ENCODE results near the gene KRTAP9-8. TPM values are rescaled to one million over a fixed set of nuclear protein-coding genes. Genes with fewer than 3 reads are reported as not detected.
"Not testable (repeated sequence)": the region's sequence is repeated elsewhere in the genome, so short reads cannot be mapped to it uniquely, and the experiment has no call there.

KRTAP9-8 gene
- total RNA-seq, 1 experiment from 2014 or later = not detected

- H3K4me3 ChIP-seq; H3K9me3 ChIP-seq (replicated peaks); DNase-seq; H3K27ac ChIP-seq; H3K27me3 ChIP-seq; H3K36me3 ChIP-seq; H3K4me1 ChIP-seq: not testable (repeated sequence)
Measured at GRCh38 chr17:41237116-41237515, 683 bp upstream of the KRTAP9-8 start.

- DNase-seq; H3K27me3 ChIP-seq; H3K4me1 ChIP-seq; H3K36me3 ChIP-seq; H3K9me3 ChIP-seq (replicated peaks); H3K27ac ChIP-seq; H3K4me3 ChIP-seq: not testable (repeated sequence)
Measured at GRCh38 chr17:41246995-41247787, 9.4 kb downstream of the KRTAP9-8 start.

DNA sequence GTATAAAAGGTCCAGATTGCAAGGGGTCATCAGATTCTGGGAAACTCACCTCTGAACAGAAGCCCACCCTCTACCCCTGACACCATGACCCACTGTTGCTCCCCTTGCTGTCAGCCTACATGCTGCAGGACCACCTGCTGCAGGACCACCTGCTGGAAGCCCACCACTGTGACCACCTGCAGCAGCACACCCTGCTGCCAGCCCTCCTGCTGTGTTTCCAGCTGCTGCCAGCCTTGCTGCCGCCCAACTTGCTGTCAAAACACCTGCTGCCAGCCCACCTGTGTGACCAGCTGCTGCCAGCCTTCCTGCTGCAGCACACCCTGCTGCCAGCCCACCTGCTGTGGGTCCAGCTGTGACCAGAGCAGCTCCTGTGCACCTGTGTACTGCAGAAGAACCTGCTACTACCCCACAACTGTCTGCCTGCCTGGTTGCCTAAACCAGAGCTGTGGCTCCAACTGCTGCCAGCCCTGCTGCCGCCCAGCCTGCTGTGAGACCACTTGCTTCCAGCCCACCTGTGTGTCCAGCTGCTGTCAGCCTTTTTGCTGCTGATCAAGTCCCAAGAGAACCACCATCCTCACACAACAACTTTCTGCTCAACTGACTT is 11.9 kb downstream of the KRTAP9-8 start, which contains the start of gene KRTAP9-4:
KRTAP9-4 (plus strand) TSS at position 51 of the 604 bp plus-strand sequence; CDS start at position 85, 34 bp downstream.
- H3K27ac ChIP-seq; H3K36me3 ChIP-seq; H3K4me1 ChIP-seq; H3K27me3 ChIP-seq; DNase-seq; H3K9me3 ChIP-seq (replicated peaks); H3K4me3 ChIP-seq: not testable (repeated sequence)

GRCh38 chr17:41251261-41251660 is 13.5 kb downstream of the KRTAP9-8 start:
- no peaks in the 10 kb centered on the region for H3K4me1 ChIP-seq

DNA sequence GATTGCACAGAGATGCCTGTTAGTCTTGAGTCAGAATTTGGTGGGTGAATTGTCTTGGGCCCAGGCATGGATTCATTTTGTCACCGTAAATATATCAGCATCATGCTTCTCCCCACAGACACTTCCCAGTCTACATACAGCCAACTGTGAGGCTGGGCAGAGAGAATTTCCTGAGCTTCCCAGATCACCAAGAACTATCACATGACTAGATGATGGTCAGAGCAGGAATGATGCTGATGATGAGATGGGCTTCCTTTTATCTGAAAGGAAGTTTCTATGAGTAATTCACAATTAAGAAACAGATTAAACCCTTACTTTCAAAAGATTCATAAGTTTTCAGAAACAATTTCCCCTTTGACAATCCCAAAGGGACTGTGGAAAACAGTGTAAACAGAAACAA is 17.1 kb downstream of the KRTAP9-8 start:
- Histone ChIP-seq H3K27ac (no peak overlapping the region), H3K4me3 (no peak overlapping the region), H3K36me3 (no peaks in the 10 kb centered on the region), H3K4me1 (no peaks in the 10 kb centered on the region), H3K27me3 (no peaks in the 10 kb centered on the region), H3K9me3 (replicated peaks) (no peaks in the 10 kb centered on the region)
- no peak for DNase-seq

More at GRCh38 chr17:41251261-41251660, 13.5 kb downstream of the KRTAP9-8 start:
- Histone ChIP-seq H3K4me3 (no peak overlapping the region), H3K27ac (no peak overlapping the region), H3K9me3 (replicated peaks) (no peaks in the 10 kb centered on the region), H3K27me3 (no peaks in the 10 kb centered on the region), H3K36me3 (no peaks in the 10 kb centered on the region)
- DNase-seq = no peak

- not testable (repeated sequence) for H3K27me3 ChIP-seq; H3K36me3 ChIP-seq; H3K9me3 ChIP-seq (replicated peaks); H3K27ac ChIP-seq; H3K4me3 ChIP-seq; H3K4me1 ChIP-seq; DNase-seq
Measured at GRCh38 chr17:41255381-41256290, 17.8 kb downstream of the KRTAP9-8 start, which contains the start of gene KRTAP9-9. Gene KRTAP9-9, plus strand, starts transcription at chr17:41255384.

- no peak overlapping the region for H3K27ac ChIP-seq
- no peaks in the 10 kb centered on the region for H3K36me3 ChIP-seq
- no peak for DNase-seq
- H3K4me3 ChIP-seq = no peak overlapping the region
- H3K9me3 ChIP-seq (replicated peaks) = no peaks in the 10 kb centered on the region
- H3K27me3 ChIP-seq = no peaks in the 10 kb centered on the region
- H3K4me1 ChIP-seq = no peaks in the 10 kb centered on the region
Measured at GRCh38 chr17:41256291-41256685, 18.5 kb downstream of the KRTAP9-8 start.

DNA sequence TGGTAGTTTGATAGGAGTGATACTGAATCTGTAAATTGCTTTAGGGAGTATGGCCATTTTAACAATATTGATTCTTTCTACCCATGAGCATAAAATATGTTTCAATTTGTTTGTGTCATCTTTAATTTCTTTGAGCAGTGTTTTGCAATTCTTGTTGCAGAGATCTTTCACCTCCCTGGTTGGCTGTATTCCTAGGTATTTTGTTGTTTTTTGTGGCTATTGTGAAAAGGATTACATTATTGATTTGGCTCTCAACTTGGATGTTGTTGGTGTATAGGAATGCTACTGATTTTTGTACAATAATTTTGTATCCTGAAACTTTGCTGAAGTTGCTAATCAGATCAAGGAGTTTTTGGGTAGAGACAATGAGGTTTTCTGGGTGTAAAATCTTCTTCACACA is 20.6 kb downstream of the KRTAP9-8 start:
- no peak for DNase-seq
- no peak overlapping the region for H3K27ac ChIP-seq
- no peaks in the 10 kb centered on the region for H3K36me3 ChIP-seq
- H3K4me1 ChIP-seq = no peaks in the 10 kb centered on the region
- no peaks in the 10 kb centered on the region for H3K27me3 ChIP-seq
- H3K9me3 ChIP-seq (replicated peaks) = no peaks in the 10 kb centered on the region
- no peak overlapping the region for H3K4me3 ChIP-seq

DNA sequence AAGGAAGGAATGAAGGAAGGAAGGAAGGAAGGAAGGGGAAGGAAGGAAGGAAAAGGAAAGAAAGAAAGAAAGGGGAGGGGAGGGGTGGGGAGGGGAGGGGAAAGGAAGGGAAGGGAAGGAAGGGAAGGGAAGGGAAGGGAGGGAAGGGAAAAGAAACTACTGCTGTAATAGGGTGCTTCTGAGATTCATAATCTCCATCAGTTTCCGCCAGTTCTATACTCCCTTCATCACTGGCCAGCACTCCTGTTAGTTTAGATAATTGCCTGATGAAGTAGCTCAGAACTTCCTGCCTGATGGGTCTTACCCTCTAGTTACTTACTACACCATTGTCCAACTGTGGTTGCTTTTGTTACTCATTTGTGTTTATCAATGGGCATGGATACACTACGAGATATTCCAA is 25.4 kb downstream of the KRTAP9-8 start:
- H3K4me1 ChIP-seq = no peaks in the 10 kb centered on the region
- no peak overlapping the region for H3K27ac ChIP-seq
- no peaks in the 10 kb centered on the region for H3K9me3 ChIP-seq (replicated peaks)
- H3K27me3 ChIP-seq = no peaks in the 10 kb centered on the region
- H3K36me3 ChIP-seq = no peaks in the 10 kb centered on the region
- no peak for DNase-seq
- H3K4me3 ChIP-seq = no peak overlapping the region

DNA sequence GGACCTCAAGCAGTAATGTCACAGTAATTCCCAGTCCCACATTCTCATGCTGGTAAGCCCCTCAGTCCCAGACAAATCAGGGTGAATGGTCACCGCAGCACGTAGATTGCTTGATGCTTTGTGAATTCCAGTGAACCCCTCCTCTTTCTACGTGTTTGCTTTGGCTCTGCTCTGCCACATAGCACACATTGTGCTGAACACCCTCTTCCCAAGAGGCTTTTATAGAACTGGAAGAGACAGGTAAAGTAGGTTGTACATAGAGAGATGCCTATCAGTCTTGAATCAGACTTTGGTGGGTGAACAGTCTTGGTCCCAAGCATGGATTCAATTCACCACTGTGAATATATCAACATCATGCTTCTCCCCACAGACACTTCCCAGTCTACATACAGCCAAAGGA is 26.8 kb downstream of the KRTAP9-8 start:
- no peak overlapping the region for H3K4me3 ChIP-seq
- no peaks in the 10 kb centered on the region for H3K36me3 ChIP-seq
- DNase-seq = no peak
- no peaks in the 10 kb centered on the region for H3K4me1 ChIP-seq
- no peak overlapping the region for H3K27ac ChIP-seq
- no peaks in the 10 kb centered on the region for H3K9me3 ChIP-seq (replicated peaks)
- H3K27me3 ChIP-seq = no peaks in the 10 kb centered on the region

DNA sequence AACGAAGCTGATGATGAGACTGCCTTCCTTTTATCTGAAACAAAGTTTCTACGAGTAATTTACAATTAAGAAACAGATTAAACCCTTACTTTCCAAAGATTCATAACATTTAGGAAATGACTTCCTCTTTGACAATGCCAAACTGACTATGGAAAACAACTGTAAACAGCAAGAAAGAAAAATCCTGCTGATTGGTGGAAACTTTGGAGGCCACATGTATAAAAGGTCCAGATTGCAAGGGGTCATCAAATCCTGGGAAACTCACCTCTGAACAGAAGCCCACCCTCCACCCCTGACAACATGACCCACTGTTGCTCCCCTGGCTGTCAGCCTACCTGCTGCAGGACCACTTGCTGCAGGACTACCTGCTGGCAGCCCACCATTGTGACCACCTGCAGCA is 27.3 kb downstream of the KRTAP9-8 start, which contains the start of gene KRTAP9-6:
KRTAP9-6 (plus strand) TSS at position 301 of the 400 bp plus-strand sequence; CDS start at position 301, 0 bp downstream.
- Histone ChIP-seq H3K36me3 (no peaks in the 10 kb centered on the region), H3K4me1 (no peaks in the 10 kb centered on the region), H3K27me3 (no peaks in the 10 kb centered on the region), H3K4me3 (no peak within 1 kb of the TSS), H3K9me3 (replicated peaks) (no peaks in the 10 kb centered on the region), H3K27ac (no peak within 1 kb of the TSS)
- no peak for DNase-seq

DNA sequence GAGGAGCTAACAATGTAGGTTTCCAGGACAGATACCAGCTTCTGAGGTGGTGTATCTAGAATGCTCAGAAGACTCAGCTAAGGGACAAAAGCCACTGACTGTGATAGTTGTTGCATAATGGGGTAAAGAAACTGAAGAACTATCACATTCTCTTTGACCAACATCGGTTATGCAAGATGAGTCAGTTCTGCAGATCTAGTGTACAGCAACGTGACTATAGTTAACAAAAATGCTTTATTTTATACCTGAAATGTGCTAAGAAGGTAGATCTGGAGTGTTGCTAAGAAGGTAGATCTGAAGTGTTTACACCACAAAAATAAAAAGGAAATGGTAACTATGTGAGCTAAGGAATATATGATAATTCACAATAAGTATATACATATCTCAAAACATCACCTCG is 29.9 kb downstream of the KRTAP9-8 start:
- H3K36me3 ChIP-seq = no peaks in the 10 kb centered on the region
- H3K27me3 ChIP-seq = no peaks in the 10 kb centered on the region
- no peaks in the 10 kb centered on the region for H3K4me1 ChIP-seq
- no peak overlapping the region for H3K4me3 ChIP-seq
- H3K27ac ChIP-seq = no peak overlapping the region
- H3K9me3 ChIP-seq (replicated peaks) = no peaks in the 10 kb centered on the region
- no peak for DNase-seq

- H3K36me3 ChIP-seq; DNase-seq; H3K4me3 ChIP-seq; H3K27ac ChIP-seq; H3K9me3 ChIP-seq (replicated peaks); H3K27me3 ChIP-seq; H3K4me1 ChIP-seq: not testable (repeated sequence)
Measured at GRCh38 chr17:41271323-41271722, 33.5 kb downstream of the KRTAP9-8 start.

DNA sequence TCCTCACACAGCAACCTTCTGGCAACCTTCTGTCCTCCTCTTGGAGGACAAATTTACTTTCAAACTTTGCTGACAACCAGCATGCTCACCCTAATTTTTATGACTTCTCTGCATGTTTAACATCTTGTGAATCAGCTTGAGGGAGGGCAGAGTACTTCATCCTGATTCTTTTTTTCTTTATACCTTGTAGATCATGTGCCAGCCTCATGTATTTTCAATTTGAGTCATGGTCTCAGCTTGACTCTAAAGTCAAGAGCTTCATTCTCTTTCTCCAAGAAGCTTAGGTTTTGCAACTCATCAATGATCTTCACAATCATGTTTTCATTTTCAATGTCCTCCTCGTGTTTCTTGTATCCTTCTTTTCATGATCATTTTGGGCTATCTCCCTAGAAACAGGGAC is 34.1 kb downstream of the KRTAP9-8 start:
- Histone ChIP-seq H3K4me1 (no peaks in the 10 kb centered on the region), H3K36me3 (no peaks in the 10 kb centered on the region), H3K27ac (no peak overlapping the region), H3K4me3 (no peak overlapping the region), H3K9me3 (replicated peaks) (no peaks in the 10 kb centered on the region), H3K27me3 (no peaks in the 10 kb centered on the region)
- DNase-seq = no peak

Measured in SJCRH30 (cell line).